ENCODE measurements around the gene BIRC6.

GRCh38 chr2:32562906-32563305 lies 206.1 kb downstream of the BIRC6 start:
- TF ChIP-seq, protein P1, sequence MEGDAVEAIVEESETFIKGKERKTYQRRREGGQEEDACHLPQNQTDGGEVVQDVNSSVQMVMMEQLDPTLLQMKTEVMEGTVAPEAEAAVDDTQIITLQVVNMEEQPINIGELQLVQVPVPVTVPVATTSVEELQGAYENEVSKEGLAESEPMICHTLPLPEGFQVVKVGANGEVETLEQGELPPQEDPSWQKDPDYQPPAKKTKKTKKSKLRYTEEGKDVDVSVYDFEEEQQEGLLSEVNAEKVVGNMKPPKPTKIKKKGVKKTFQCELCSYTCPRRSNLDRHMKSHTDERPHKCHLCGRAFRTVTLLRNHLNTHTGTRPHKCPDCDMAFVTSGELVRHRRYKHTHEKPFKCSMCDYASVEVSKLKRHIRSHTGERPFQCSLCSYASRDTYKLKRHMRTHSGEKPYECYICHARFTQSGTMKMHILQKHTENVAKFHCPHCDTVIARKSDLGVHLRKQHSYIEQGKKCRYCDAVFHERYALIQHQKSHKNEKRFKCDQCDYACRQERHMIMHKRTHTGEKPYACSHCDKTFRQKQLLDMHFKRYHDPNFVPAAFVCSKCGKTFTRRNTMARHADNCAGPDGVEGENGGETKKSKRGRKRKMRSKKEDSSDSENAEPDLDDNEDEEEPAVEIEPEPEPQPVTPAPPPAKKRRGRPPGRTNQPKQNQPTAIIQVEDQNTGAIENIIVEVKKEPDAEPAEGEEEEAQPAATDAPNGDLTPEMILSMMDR (conservative IDR thresholded peaks at IDR 0.05; ENCODE audit: low read length) = no peak
- no peak for TF ChIP-seq EZH2phosphoT487 (IDR thresholded peaks at IDR 0.05; ENCODE audit: borderline replicate concordance, low read depth, low read length)
